ENCODE results near the gene TMEM63A.

GRCh38 chr1:225845571-225846259, 36.5 kb downstream of the TMEM63A start:
- TF ChIP-seq EZH2 (IDR thresholded peaks at IDR 0.05; ENCODE audit: insufficient read depth, poor library complexity, severe bottlenecking) (no peak), EZH2phosphoT487 (IDR thresholded peaks at IDR 0.05; ENCODE audit: insufficient read depth, low read depth) (no peak)
